Liver (tissue), 2 donors: Measurements from ENCODE around the gene CEP78.

Source experiments
- RAD21 ChIP-seq, 2 donors: IDR thresholded peaks; 2 replicates each; pipeline ENCODE4 v1.6.1; 2016; ENCODE audit warnings: antibody characterized with exemption in 2 of 2, mild to moderate bottlenecking in 2 of 2
- YY1 ChIP-seq: IDR thresholded peaks from 2 replicates; pipeline ENCODE4 v1.6.1; 2016; ENCODE audit warnings: antibody characterized with exemption, mild to moderate bottlenecking
- donor health status: healthy.

DNA sequence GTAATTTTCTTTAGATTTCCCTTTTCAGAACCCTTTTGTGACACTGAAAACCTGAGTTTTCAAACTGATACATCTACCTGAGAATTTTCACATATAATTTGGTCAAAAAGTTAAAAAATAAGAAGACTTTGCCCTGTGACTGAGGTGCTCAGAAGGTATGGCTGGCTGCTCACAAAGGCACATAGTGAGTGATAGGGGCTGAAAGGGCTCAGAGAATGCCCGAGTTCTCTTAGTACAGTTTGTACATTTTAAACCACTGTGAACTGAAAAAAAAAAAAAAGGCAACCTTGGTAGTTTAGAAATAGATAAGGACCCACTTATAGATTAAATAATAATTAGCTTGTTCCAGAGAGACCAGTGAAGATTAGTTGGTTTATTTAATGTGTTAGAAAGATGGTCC lies 42.9 kb downstream of the CEP78 start:
- peak; percentile 1 for TF ChIP-seq YY1
- no peak for TF ChIP-seq RAD21 (IDR thresholded peaks at IDR 0.05)
